Peyer's patch (tissue), 4 donors: ENCODE data around the gene DHRS3.
"Not testable (repeated sequence)": the region's sequence is repeated elsewhere in the genome, so short reads cannot be mapped to it uniquely, and the experiment has no call there.

ENCODE experiments used
- CTCF ChIP-seq, 6 experiments: fragments of 450-650 bp in 4 of 6; fragments of 200-600 bp in 2 of 6; sonication (generic) in 1 of 6; IDR thresholded peaks; one replicate each; pipeline ENCODE4 v1.5.1; 2017 to 2019; ENCODE audit warnings: antibody characterized with exemption in 6 of 6, mild to moderate bottlenecking in 3 of 6, moderate library complexity in 1 of 6
- POLR2A ChIP-seq, 2 donors: fragments of 450-650 bp; IDR thresholded peaks; one replicate each; pipeline ENCODE4 v1.5.1; 2017; ENCODE audit warnings: antibody characterized with exemption in 2 of 2, mild to moderate bottlenecking in 2 of 2, moderate library complexity in 2 of 2

- not testable (repeated sequence) for TF ChIP-seq POLR2A, CTCF (IDR thresholded peaks at IDR 0.05)
Observed at GRCh38 chr1:12538536-12538935, 79.5 kb downstream of the DHRS3 start.
